Small intestine (tissue), 7 donors: ENCODE results near the gene MUCL3. TPM values are rescaled to one million over a fixed set of nuclear protein-coding genes. Genes with fewer than 3 reads are reported as not detected.
"Not testable (repeated sequence)": the region's sequence is repeated elsewhere in the genome, so short reads cannot be mapped to it uniquely, and the experiment has no call there.

Experiments
- DNase-seq, 2 donors: peaks; one replicate each; pipeline versions ENCODE4 v3.0.0 to v3.0.0-alpha.2; 2013
- FAIRE-seq: peaks from 2 replicates; lab custom pipeline; 2012; peaks lifted over from hg19 to GRCh38; lab: Jason Lieb, UNC
- H3K27ac ChIP-seq, 3 donors: one replicate each; pipeline ENCODE4 v1.5.1; 2013; ENCODE audit warnings: low read length in 2 of 3, mild to moderate bottlenecking in 2 of 3, control low read depth in 1 of 3, inconsistent platforms in 1 of 3, low read depth in 1 of 3, moderate library complexity in 1 of 3
- H3K27me3 ChIP-seq, 3 donors: one replicate each; pipeline ENCODE4 v1.6.1; 2013; ENCODE audit warnings: low read length in 3 of 3, inconsistent platforms in 1 of 3; ENCODE audit not compliant: control insufficient read depth in 3 of 3, insufficient read depth in 3 of 3
- H3K36me3 ChIP-seq, 3 donors: one replicate each; pipeline ENCODE4 v1.6.1; 2013; ENCODE audit warnings: low read length in 3 of 3, inconsistent platforms in 1 of 3, low read depth in 1 of 3, mild to moderate bottlenecking in 1 of 3, moderate library complexity in 1 of 3; ENCODE audit not compliant: control insufficient read depth in 3 of 3, insufficient read depth in 2 of 3
- H3K4me1 ChIP-seq, 3 donors: one replicate each; pipeline ENCODE4 v1.6.1; 2013; ENCODE audit warnings: low read length in 2 of 3, inconsistent platforms in 1 of 3, low read depth in 1 of 3, mild to moderate bottlenecking in 1 of 3, moderate library complexity in 1 of 3; ENCODE audit not compliant: control insufficient read depth in 3 of 3, insufficient read depth in 2 of 3
- H3K4me3 ChIP-seq, 3 donors: one replicate each; pipeline ENCODE4 v1.5.1; 2013; ENCODE audit warnings: low read length in 3 of 3, control low read depth in 1 of 3, inconsistent platforms in 1 of 3, low read depth in 1 of 3, mild to moderate bottlenecking in 1 of 3, moderate library complexity in 1 of 3
- H3K9me3 ChIP-seq, 2 donors: one replicate each; pipeline ENCODE4 v1.6.1; 2013; ENCODE audit warnings: low read depth in 1 of 2, low read length in 1 of 2; ENCODE audit not compliant: control insufficient read depth in 2 of 2, insufficient read depth in 1 of 2
- WGBS, 3 donors: extraction: QIAGEN DNeasy Blood & Tissue Kit; methylation state at CpG; one replicate each; pipeline ENCODE4 v1.1.7; 2013; 5-methylcytosine and 5-hydroxymethylcytosine counted together
- polyA plus RNA-seq, 4 donors: library from polyadenylated mRNA; stranded (reverse) in 3 of 4; unstranded in 1 of 4; fragments of 200-250 nt in 3 of 4; fragments of 120-200 nt in 1 of 4; gene quantifications; one replicate each; pipeline versions ENCODE4 v1.2.1 to v1.2.3, GENCODE V29; 2013
- donor health status: healthy with polysubstance abuse.
- donor health status: control.
- donor health status: control.
- donor health status: Bipolar disorder and iron deficiency.
- donor health status: healthy.

The MUCL3 gene
- polyA plus RNA-seq, 4 donors, result 0.01 to 1.1 (median 0.57) TPM

GRCh38 chr6:30914854-30915590 is 25.8 kb upstream of the MUCL3 start:
- WGBS, 3 donors, result 14 to 52% (median 20%) methylated on average over 17 of the region's 17 CpGs
- peak; percentile 26 to 54 for DNase-seq
- Histone ChIP-seq H3K4me1 (peaks cover 0 to 24% (median 0%) of the 10 kb centered on the region in 3 donors), H3K27me3 (no peaks in the 10 kb centered on the region), H3K4me3 (peak overlapping the region in 2 of 3 donors; percentile 74), H3K9me3 (no peaks in the 10 kb centered on the region), H3K27ac (peak overlapping the region; percentile 77 to 92 (median 91)), H3K36me3 (peaks cover 0 to 67% (median 19%) of the 10 kb centered on the region in 3 donors)
- FAIRE-seq, result no peak

GRCh38 chr6:30915591-30915946 is 25.2 kb upstream of the MUCL3 start:
- no peak for FAIRE-seq

GRCh38 chr6:30917041-30917440 is 23.7 kb upstream of the MUCL3 start:
- no peak overlapping the region for H3K27ac ChIP-seq

More at GRCh38 chr6:30915591-30915946, 25.2 kb upstream of the MUCL3 start:
- peak; percentile 81 to 82 for DNase-seq
- 29 to 35% (median 32%) methylated on average over 5 of the region's 5 CpGs for WGBS, 3 donors
- Histone ChIP-seq H3K9me3 (no peaks in the 10 kb centered on the region), H3K36me3 (peaks cover 0 to 69% (median 23%) of the 10 kb centered on the region in 3 donors), H3K4me1 (peaks cover 0 to 24% (median 0%) of the 10 kb centered on the region in 3 donors), H3K27me3 (no peaks in the 10 kb centered on the region), H3K4me3 (no peak overlapping the region), H3K27ac (peak overlapping the region in 2 of 3 donors; percentile 91 to 92)

GRCh38 chr6:30917487-30917886 is 23.3 kb upstream of the MUCL3 start:
- FAIRE-seq (no peak), DNase-seq (no peak)
- no peak overlapping the region for H3K27ac ChIP-seq
- no peak overlapping the region for H3K4me3 ChIP-seq
- H3K27me3 ChIP-seq, result no peaks in the 10 kb centered on the region
- no peaks in the 10 kb centered on the region for H3K9me3 ChIP-seq
- peaks cover 5 to 72% (median 30%) of the 10 kb centered on the region in 3 donors for H3K36me3 ChIP-seq
- WGBS, 3 donors, result 72 to 86% (median 77%) methylated on average over 8 of the region's 8 CpGs
- H3K4me1 ChIP-seq, result peaks cover 0 to 24% (median 0%) of the 10 kb centered on the region in 3 donors

More at GRCh38 chr6:30917041-30917440, 23.7 kb upstream of the MUCL3 start:
- Histone ChIP-seq H3K27me3 (no peaks in the 10 kb centered on the region), H3K4me3 (no peak overlapping the region), H3K9me3 (no peaks in the 10 kb centered on the region), H3K4me1 (peaks cover 0 to 24% (median 0%) of the 10 kb centered on the region in 3 donors), H3K36me3 (peaks cover 5 to 71% (median 27%) of the 10 kb centered on the region in 3 donors)
- WGBS, 3 donors, result 91 to 94% (median 94%) methylated on average over 7 of the region's 7 CpGs
- no peak for DNase-seq
- no peak for FAIRE-seq

- 83 to 94% (median 94%) methylated on average over 8 of the region's 8 CpGs for WGBS, 3 donors
- Histone ChIP-seq H3K4me3 (no peak overlapping the region), H3K27ac (no peak overlapping the region), H3K36me3 (peaks cover 5 to 76% (median 39%) of the 10 kb centered on the region in 3 donors), H3K27me3 (no peaks in the 10 kb centered on the region), H3K4me1 (peaks cover 0 to 17% (median 0%) of the 10 kb centered on the region in 3 donors), H3K9me3 (no peaks in the 10 kb centered on the region)
- FAIRE-seq (no peak), DNase-seq (no peak)
Observed at GRCh38 chr6:30918670-30919069, 22.1 kb upstream of the MUCL3 start.

GRCh38 chr6:30922447-30922852 is 18.3 kb upstream of the MUCL3 start:
- H3K9me3 ChIP-seq, result no peaks in the 10 kb centered on the region
- H3K36me3 ChIP-seq, result peaks cover 10 to 87% (median 47%) of the 10 kb centered on the region in 3 donors
- H3K27ac ChIP-seq, result no peak overlapping the region
- DNase-seq (no peak), FAIRE-seq (no peak)
- H3K4me1 ChIP-seq, result no peaks in the 10 kb centered on the region
- WGBS, 3 donors, result 90 to 95% (median 92%) methylated on average over 7 of the region's 7 CpGs
- no peak overlapping the region for H3K4me3 ChIP-seq
- no peaks in the 10 kb centered on the region for H3K27me3 ChIP-seq

GRCh38 chr6:30924040-30924627 is 16.6 kb upstream of the MUCL3 start:
- not testable (repeated sequence) for H3K27ac ChIP-seq, H3K4me3 ChIP-seq, DNase-seq, H3K27me3 ChIP-seq, H3K4me1 ChIP-seq, FAIRE-seq
- peaks cover 10 to 75% (median 40%) of the 10 kb centered on the region in 3 donors for H3K36me3 ChIP-seq
- 89 to 93% (median 92%) methylated on average over 8 to 9 of the region's 9 CpGs for WGBS, 3 donors
- H3K9me3 ChIP-seq, result peaks cover 0 to 11% of the 10 kb centered on the region in 2 donors

- FAIRE-seq, result no peak
- H3K36me3 ChIP-seq, result peaks cover 5 to 50% (median 22%) of the 10 kb centered on the region in 3 donors
- H3K27me3 ChIP-seq, result no peaks in the 10 kb centered on the region
- no peak overlapping the region for H3K4me3 ChIP-seq
- peaks cover 0 to 11% of the 10 kb centered on the region in 2 donors for H3K9me3 ChIP-seq
- 74 to 86% (median 80%) methylated on average over 4 of the region's 4 CpGs for WGBS, 3 donors
- peak; percentile 15 to 84 for DNase-seq
- H3K4me1 ChIP-seq, result peaks cover 0 to 5% (median 0%) of the 10 kb centered on the region in 3 donors
- peak overlapping the region in 1 of 3 donors; percentile 5 for H3K27ac ChIP-seq
Observed at GRCh38 chr6:30926644-30927043, 14.1 kb upstream of the MUCL3 start.
